Keratinocyte (primary cell): ENCODE results near the gene NCAM2.

Source experiments
- CTCF ChIP-seq, 3 experiments: IDR thresholded peaks in 1 of 3; conservative IDR thresholded peaks in 1 of 3; optimal IDR thresholded peaks in 1 of 3; 2 replicates in 2 of 3; 3 replicates in 1 of 3; pipeline versions ENCODE3 to v1.5.1; 2011; ENCODE audit warnings: low read length in 3 of 3, mild to moderate bottlenecking in 3 of 3, moderate library complexity in 2 of 3, control low read depth in 1 of 3, inconsistent platforms in 1 of 3; ENCODE audit not compliant: insufficient read depth in 2 of 3; ENCODE audit errors: extremely low read depth in 1 of 3
- EZH2 ChIP-seq: IDR thresholded peaks from one replicate; pipeline ENCODE4 v1.6.1; 2012; ENCODE audit warnings: inconsistent platforms, mild to moderate bottlenecking, low read length, moderate library complexity

DNA sequence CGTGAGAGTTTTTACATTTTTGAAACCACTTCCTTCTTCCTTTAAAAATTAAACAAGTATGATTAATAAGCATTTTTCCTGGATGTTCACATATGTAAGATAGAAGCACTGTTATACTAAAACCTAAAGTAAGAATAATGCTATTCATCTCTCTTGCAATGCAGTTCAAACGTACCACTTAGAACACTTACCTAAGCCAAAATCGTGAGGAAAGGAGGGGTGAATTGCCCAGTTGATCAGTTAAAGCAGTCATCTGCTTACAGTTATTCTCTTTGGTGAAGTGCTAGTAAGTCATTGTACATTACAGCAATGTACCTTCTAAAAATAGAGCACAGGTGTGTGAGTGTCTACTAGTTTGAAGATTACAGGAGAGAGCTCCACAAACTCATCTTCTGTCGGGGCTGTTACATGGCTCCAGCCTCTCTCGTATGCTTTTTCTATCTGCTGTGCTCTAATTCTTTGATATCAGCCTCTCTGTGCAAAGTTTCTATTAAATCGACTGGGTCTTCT lies 3.4 kb downstream of the NCAM2 start:
- TF ChIP-seq EZH2 (no peak), CTCF (optimal IDR thresholded peaks at IDR 0.05 in 1 of 3, IDR thresholded peaks at IDR 0.05 in 1 of 3, conservative IDR thresholded peaks at IDR 0.05 in 1 of 3; ENCODE audit: extremely low read depth in 1 of 3, insufficient read depth in 2 of 3, low read length in 3 of 3) (no peak)
